ENCODE results near the gene ADRB2.

The ADRB2 gene

GRCh38 chr5:148826053-148826738, at the start of gene ADRB2:
Gene ADRB2, plus strand, starts transcription at chr5:148826611. Its CDS starts 221 bp downstream, at chr5:148826832.
- DNase-seq, result peak; percentile 89

- no peak for DNase-seq
Measured at GRCh38 chr5:148776780-148777179, 49.6 kb upstream of the ADRB2 start.

- DNase-seq, result no peak
Measured at GRCh38 chr5:148778882-148779281, 47.5 kb upstream of the ADRB2 start.

- no peak for DNase-seq
Measured at GRCh38 chr5:148780711-148781110, 45.7 kb upstream of the ADRB2 start.

GRCh38 chr5:148781766-148782165, 44.6 kb upstream of the ADRB2 start:
- DNase-seq, result no peak

GRCh38 chr5:148785223-148785622, 41.2 kb upstream of the ADRB2 start:
- no peak for DNase-seq

- no peak for DNase-seq
Measured at GRCh38 chr5:148786456-148786855, 40.0 kb upstream of the ADRB2 start.

- DNase-seq, result no peak
Measured at GRCh38 chr5:148788636-148789035, 37.8 kb upstream of the ADRB2 start.

GRCh38 chr5:148790545-148791333, 35.7 kb upstream of the ADRB2 start:
- DNase-seq, result no peak

GRCh38 chr5:148791334-148791667, 35.1 kb upstream of the ADRB2 start:
- DNase-seq, result peak; percentile 88

GRCh38 chr5:148791696-148792095, 34.7 kb upstream of the ADRB2 start:
- DNase-seq, result peak; percentile 31

GRCh38 chr5:148792744-148793143, 33.7 kb upstream of the ADRB2 start:
- DNase-seq, result peak; percentile 31

GRCh38 chr5:148793261-148793660, 33.1 kb upstream of the ADRB2 start:
- no peak for DNase-seq

GRCh38 chr5:148794275-148794674, 32.1 kb upstream of the ADRB2 start:
- no peak for DNase-seq

GRCh38 chr5:148794729-148795561, 31.5 kb upstream of the ADRB2 start:
- DNase-seq, result no peak

GRCh38 chr5:148796936-148797335, 29.5 kb upstream of the ADRB2 start:
- DNase-seq, result no peak

GRCh38 chr5:148798786-148799185, 27.6 kb upstream of the ADRB2 start:
- DNase-seq, result no peak

GRCh38 chr5:148799737-148800527, 26.5 kb upstream of the ADRB2 start:
- peak; percentile 26 for DNase-seq

- DNase-seq, result no peak
Measured at GRCh38 chr5:148801682-148802276, 24.6 kb upstream of the ADRB2 start.

- peak; percentile 46 for DNase-seq
Measured at GRCh38 chr5:148803451-148803850, 23.0 kb upstream of the ADRB2 start.

GRCh38 chr5:148804393-148804792, 22.0 kb upstream of the ADRB2 start:
- no peak for DNase-seq
